ENCODE results near the gene ANGPTL4. TPM values are rescaled to one million over a fixed set of nuclear protein-coding genes. Genes with fewer than 3 reads are reported as not detected.

ANGPTL4 gene
- total and polyA plus RNA-seq, 9 of the 15 experiments (the other 6 are each of a cell fraction or from before 2014, with no cell fraction given), result 0.05 to 0.77 (median 0.22) TPM; not detected in 4

- TF ChIP-seq RCOR1 (IDR thresholded peaks at IDR 0.05; ENCODE audit: borderline replicate concordance in 1 of 2, low read depth in 2 of 2, low read length in 2 of 2) (peak in 1 of 2 experiments; percentile 58; a peak in 1 of 4 replicates), PCBP1 (IDR thresholded peaks at IDR 0.05; ENCODE audit: low read depth, low read length, poor library complexity, severe bottlenecking) (no peak), CREM (IDR thresholded peaks at IDR 0.05; ENCODE audit: low read depth) (peak; percentile 99), SRSF7 (optimal IDR thresholded peaks at IDR 0.05; ENCODE audit: low read depth, low read length) (no peak), ZNF146 (CRISPR knock-in tag; IDR thresholded peaks at IDR 0.05; ENCODE audit: unreplicated experiment) (no peak), NFYB (IDR thresholded peaks at IDR 0.05; ENCODE audit: extremely low read depth, insufficient read length) (peak; percentile 98), HNRNPL (IDR thresholded peaks at IDR 0.05; ENCODE audit: low read depth, low read length) (0 out of 2 replicates have a peak, but pooled peaks have one; percentile 24), TBP (optimal IDR thresholded peaks at IDR 0.05; ENCODE audit: low read depth, low read length) (peak; percentile 54), USF2 (CRISPR knock-in tag; IDR thresholded peaks at IDR 0.05) (no peak), ETV6 (IDR thresholded peaks at IDR 0.05; ENCODE audit: borderline replicate concordance in 1 of 2, low read depth in 2 of 2, low read length in 1 of 2) (no peak), ETV6 (CRISPR knock-in tag; IDR thresholded peaks at IDR 0.05; ENCODE audit: borderline replicate concordance) (no peak), MEF2D (tag; conservative IDR thresholded peaks at IDR 0.05; ENCODE audit: low read depth) (peak; percentile 50; the same call in 1 of the 2 replicates), ETS1 (conservative IDR thresholded peaks at IDR 0.05; ENCODE audit: control insufficient read depth, low read depth, low read length) (peak; percentile 68), NKRF (IDR thresholded peaks at IDR 0.05; ENCODE audit: borderline replicate concordance) (peak; percentile 3; the same call in 1 of the 2 replicates), CREB3L1 (IDR thresholded peaks at IDR 0.05; ENCODE audit: borderline replicate concordance, low read depth) (peak; percentile 80), ZC3H11A (IDR thresholded peaks at IDR 0.05; ENCODE audit: low read depth, low read length) (0 out of 2 replicates have a peak, but pooled peaks have one; percentile 36), HMGXB4 (CRISPR knock-in tag; IDR thresholded peaks at IDR 0.05) (peak; percentile 55; the same call in 1 of the 2 replicates)
These were observed 26.1 kb downstream of the ANGPTL4 start, which contains the start of gene RAB11B (continued) for GRCh38 chr19:8389891-8390616.
